ENCODE data around the gene AFG1L. TPM values are rescaled to one million over a fixed set of nuclear protein-coding genes. Genes with fewer than 3 reads are reported as not detected.
"Not testable (repeated sequence)": the region's sequence is repeated elsewhere in the genome, so short reads cannot be mapped to it uniquely, and the experiment has no call there.

Gene AFG1L
- total RNA-seq, 1 donor = 6.0 TPM

DNA sequence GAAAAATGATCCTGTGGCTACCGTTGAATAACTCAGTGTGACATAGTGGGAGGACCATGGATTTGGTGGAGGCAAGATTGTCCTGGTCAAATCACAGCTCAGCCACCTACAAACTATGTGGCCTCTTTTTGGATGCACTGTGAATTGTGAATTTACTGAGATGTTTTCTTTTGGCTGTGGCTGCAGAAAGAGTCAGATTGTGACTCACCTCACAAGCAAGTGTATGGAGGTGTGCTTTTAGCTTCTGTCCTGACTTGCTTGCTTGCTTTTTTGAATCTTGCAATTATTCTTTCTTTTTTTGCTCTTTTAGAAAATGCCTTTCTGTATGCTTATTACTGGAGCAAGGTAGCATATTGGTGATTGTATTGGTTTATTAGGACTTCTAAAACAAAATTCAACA, 143.0 kb downstream of the AFG1L start:
- no peak overlapping the region for H3K4me3 ChIP-seq (ENCODE audit: low read depth, low read length)
- TF ChIP-seq, protein P1, sequence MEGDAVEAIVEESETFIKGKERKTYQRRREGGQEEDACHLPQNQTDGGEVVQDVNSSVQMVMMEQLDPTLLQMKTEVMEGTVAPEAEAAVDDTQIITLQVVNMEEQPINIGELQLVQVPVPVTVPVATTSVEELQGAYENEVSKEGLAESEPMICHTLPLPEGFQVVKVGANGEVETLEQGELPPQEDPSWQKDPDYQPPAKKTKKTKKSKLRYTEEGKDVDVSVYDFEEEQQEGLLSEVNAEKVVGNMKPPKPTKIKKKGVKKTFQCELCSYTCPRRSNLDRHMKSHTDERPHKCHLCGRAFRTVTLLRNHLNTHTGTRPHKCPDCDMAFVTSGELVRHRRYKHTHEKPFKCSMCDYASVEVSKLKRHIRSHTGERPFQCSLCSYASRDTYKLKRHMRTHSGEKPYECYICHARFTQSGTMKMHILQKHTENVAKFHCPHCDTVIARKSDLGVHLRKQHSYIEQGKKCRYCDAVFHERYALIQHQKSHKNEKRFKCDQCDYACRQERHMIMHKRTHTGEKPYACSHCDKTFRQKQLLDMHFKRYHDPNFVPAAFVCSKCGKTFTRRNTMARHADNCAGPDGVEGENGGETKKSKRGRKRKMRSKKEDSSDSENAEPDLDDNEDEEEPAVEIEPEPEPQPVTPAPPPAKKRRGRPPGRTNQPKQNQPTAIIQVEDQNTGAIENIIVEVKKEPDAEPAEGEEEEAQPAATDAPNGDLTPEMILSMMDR (IDR thresholded peaks at IDR 0.05; ENCODE audit: insufficient read depth, low read length) = no peak
- peak; percentile 18 for DNase-seq (ENCODE audit: low read depth)

DNA sequence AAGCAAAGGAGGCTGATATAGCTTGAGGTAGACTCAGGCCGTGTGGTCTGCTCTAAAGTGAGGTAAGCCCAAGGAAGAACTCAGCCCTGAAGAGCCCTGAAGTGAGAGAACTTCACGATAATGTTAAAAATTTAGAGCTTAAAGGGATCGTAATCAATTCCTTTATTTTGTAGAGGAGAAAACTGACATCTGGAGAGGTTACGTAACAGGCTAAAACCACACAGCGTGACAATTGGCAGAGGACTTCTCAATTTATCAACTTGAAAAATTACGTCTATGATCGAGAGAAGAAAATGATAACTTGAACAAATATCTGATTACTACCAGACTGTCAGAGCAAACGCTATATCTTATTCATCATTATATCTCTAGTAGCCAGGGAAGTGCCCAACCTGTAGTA, 144.1 kb downstream of the AFG1L start:
- DNase-seq (ENCODE audit: low read depth) = peak; percentile 52
- TF ChIP-seq, protein P1 (IDR thresholded peaks at IDR 0.05; ENCODE audit: insufficient read depth, low read length) = no peak
- no peak overlapping the region for H3K4me3 ChIP-seq (ENCODE audit: low read depth, low read length)

DNA sequence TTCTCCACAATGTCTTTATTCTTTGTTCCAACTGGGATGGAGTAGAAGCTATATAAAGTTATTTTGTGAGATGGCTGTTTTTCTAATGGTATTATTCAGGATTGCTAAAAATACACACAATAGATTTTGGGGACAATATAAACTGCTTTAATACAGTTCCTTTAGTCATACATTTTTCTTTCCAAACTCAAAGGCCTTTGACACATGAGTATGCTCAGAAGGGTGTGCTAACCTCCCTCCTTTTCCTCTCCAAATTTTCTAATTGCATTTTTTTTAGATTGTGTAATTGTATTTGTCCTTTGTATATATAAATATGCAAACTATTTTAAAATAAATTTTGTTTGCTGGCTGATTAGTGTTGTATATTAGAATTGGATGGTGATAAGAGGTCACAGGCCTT, 146.3 kb downstream of the AFG1L start:
- no peak overlapping the region for H3K4me3 ChIP-seq (ENCODE audit: low read depth, low read length)
- TF ChIP-seq, protein P1 (IDR thresholded peaks at IDR 0.05; ENCODE audit: insufficient read depth, low read length) = no peak
- peak; percentile 41 for DNase-seq (ENCODE audit: low read depth)

DNA sequence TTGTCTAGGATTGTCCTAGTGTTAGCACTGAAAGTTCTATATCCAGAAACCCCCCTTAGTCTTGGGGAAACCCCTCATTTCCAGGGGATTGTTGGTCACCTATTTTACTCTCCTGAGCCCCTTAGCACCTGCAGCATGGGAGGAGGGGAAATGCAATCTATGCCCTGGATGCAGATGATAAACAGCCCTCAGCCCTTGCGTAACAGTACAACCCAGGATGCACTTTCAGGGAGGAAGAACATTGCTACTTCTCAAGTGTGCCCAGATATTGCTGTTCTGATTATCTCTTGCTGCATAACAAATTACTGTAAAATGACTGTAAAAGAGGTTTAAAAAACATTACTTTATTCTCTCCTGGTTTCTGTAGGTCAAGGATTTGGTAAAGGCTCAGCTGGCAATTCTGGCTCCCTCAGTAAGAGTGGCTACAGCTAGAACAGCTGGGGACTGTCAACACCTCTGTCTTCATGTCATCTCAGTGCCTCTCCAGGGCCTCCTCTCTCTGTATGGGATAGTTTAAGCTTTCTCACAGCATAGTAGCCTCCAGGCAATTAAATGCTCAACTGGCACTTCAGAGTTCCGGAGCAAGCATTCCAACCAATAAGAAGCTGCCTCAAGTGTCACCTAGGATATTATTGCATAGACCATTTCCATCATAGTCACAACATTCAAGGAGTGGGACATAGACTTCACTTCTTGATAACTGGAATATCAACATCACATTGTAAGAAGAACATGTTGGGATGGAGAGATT, 148.1 kb downstream of the AFG1L start:
- no peak overlapping the region for H3K4me3 ChIP-seq (ENCODE audit: low read depth, low read length)
- no peak for DNase-seq (ENCODE audit: low read depth)
- TF ChIP-seq, protein P1 (IDR thresholded peaks at IDR 0.05; ENCODE audit: insufficient read depth, low read length) = no peak

DNA sequence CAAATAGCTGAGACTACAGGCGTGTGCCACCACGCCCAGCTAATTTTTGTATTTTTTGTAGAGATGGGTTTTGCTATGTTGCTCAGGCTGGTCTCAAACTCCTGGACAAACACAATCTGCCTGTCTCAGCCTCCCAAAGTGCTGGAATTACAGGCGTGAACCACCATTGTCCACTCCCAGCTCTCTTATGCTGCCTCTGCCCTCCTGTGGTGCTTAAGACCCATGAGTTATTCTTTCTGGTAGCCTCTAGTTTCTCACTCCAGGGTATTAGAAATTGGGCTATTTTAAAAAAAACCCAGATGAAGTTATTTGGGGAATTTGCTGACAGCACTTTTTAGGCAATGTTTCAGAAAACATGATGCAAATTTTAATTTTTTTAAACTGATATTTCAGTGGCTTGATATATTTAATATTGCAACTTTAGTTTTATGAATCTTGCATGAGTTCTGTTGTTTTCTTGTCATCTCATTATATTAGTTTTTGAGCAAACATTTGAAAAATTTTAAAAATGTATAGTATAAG, 151.8 kb downstream of the AFG1L start:
- TF ChIP-seq, protein P1 (IDR thresholded peaks at IDR 0.05; ENCODE audit: insufficient read depth, low read length) = no peak
- DNase-seq (ENCODE audit: low read depth) = no peak
- H3K4me3 ChIP-seq (ENCODE audit: low read depth, low read length) = no peak overlapping the region

DNA sequence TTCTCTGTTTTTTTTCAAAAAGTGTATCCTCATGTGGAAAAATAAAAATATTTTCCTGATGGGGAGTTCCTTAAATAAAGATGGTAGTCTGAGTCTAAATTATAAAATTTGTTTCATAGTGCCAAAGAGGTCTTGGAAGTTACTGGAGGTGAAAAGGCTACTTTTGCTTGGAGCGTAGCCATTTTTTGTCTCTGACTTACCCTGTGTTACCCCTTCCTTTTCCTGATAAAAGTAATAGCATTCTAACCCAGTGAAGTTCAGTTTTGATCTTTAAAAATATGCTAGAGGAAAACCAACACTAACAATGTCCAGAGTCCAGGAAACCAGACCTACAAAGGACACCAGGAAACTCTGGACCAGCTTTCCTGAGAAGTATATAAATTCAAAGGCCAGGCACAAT, 153.6 kb downstream of the AFG1L start:
- no peak for DNase-seq (ENCODE audit: low read depth)
- TF ChIP-seq, protein P1 (IDR thresholded peaks at IDR 0.05; ENCODE audit: insufficient read depth, low read length) = no peak

DNA sequence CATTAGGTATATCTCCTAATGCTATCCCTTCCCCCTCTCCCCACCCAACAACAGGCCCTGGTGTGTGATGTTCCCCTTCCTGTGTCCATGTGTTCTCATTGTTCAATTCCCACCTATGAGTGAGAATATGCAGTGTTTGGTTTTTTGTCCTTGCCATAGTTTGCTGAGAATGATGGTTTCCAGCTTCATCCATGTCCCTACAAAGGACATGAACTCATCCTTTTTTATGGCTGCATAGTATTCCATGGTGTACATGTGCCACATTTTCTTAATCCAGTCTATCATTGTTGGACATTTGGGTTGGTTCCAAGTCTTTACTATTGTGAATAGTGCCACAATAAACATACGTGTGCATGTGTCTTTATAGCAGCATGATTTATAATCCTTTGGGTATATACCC, 154.9 kb downstream of the AFG1L start:
- not testable (repeated sequence) for H3K4me3 ChIP-seq (ENCODE audit: low read depth, low read length); DNase-seq (ENCODE audit: low read depth)

More for the DNA sequence above, 153.6 kb downstream of the AFG1L start:
- H3K4me3 ChIP-seq (ENCODE audit: low read depth, low read length) = no peak overlapping the region

Data from fibroblast of the aortic adventitia (primary cell).